DND-41 (cell line): Measurements from ENCODE around the gene FARP1.

Source experiments
- ATAC-seq: fragments of 200-7000 bp; cut with Tn5 transposase; 3 replicates; pipeline ENCODE4 v1.9.1; 2021; ENCODE audit warnings: low read depth; ENCODE audit not compliant: insufficient read depth
- DNase-seq: peaks from one replicate; pipeline ENCODE4 v3.0.0-alpha.2; 2020
- H2AFZ ChIP-seq: 2 replicates; pipeline ENCODE4 v1.6.0; 2012; ENCODE audit warnings: low read depth, low read length
- H3K27ac ChIP-seq: 2 replicates; pipeline ENCODE4 v1.5.1; 2012; ENCODE audit warnings: low read length, inconsistent platforms
- H3K27me3 ChIP-seq: fragments of 200-600 bp; sonication (generic); 2 replicates; pipeline ENCODE4 v1.6.0; 2012; ENCODE audit warnings: low read length, mild to moderate bottlenecking, inconsistent platforms; ENCODE audit not compliant: insufficient read depth, poor library complexity
- H3K36me3 ChIP-seq: 2 replicates; pipeline ENCODE4 v1.5.1; 2012; ENCODE audit warnings: low read length, inconsistent platforms; ENCODE audit not compliant: insufficient read depth
- H3K4me1 ChIP-seq: 2 replicates; pipeline ENCODE4 v1.5.1; 2012; ENCODE audit warnings: mild to moderate bottlenecking, low read length; ENCODE audit not compliant: insufficient read depth
- H3K4me2 ChIP-seq: 2 replicates; pipeline ENCODE4 v1.6.0; 2012; ENCODE audit warnings: mild to moderate bottlenecking, moderate library complexity, low read length, inconsistent platforms; ENCODE audit not compliant: insufficient read depth
- H3K4me3 ChIP-seq, 2 experiments: fragments of 200-600 bp in 1 of 2; shearing (Covaris generic) in 1 of 2; 2 replicates each; pipeline ENCODE4 v1.5.1; 2012 to 2016; ENCODE audit warnings: inconsistent platforms in 2 of 2, low read length in 2 of 2, mild to moderate bottlenecking in 2 of 2, low read depth in 1 of 2, moderate library complexity in 1 of 2
- H3K79me2 ChIP-seq: 2 replicates; pipeline ENCODE4 v1.6.0; 2012; ENCODE audit warnings: low read length, inconsistent platforms; ENCODE audit not compliant: insufficient read depth
- H3K9ac ChIP-seq: 2 replicates; pipeline ENCODE4 v1.6.0; 2012; ENCODE audit warnings: low read depth, mild to moderate bottlenecking, inconsistent platforms, low read length, moderate library complexity
- H3K9me3 ChIP-seq: 2 replicates; pipeline ENCODE4 v1.5.1; 2012; ENCODE audit warnings: low read length, moderate library complexity, mild to moderate bottlenecking, inconsistent platforms; ENCODE audit not compliant: insufficient read depth, severe bottlenecking
- H4K20me1 ChIP-seq: 2 replicates; pipeline ENCODE4 v1.6.0; 2012; ENCODE audit warnings: low read length; ENCODE audit not compliant: insufficient read depth
- EZH2 ChIP-seq: IDR thresholded peaks from 3 replicates; pipeline ENCODE4 v1.6.1; 2012; ENCODE audit warnings: borderline replicate concordance, low read depth, mild to moderate bottlenecking, moderate library complexity, low read length, inconsistent platforms; ENCODE audit not compliant: severe bottlenecking
- TF ChIP-seq, protein P1 (sequence below): IDR thresholded peaks from 2 replicates; pipeline ENCODE4 v1.5.1; 2012; ENCODE audit warnings: borderline replicate concordance, low read length, moderate library complexity, mild to moderate bottlenecking; ENCODE audit not compliant: poor library complexity, severe bottlenecking; ENCODE audit errors: extremely low read depth

FARP1 gene

DNA sequence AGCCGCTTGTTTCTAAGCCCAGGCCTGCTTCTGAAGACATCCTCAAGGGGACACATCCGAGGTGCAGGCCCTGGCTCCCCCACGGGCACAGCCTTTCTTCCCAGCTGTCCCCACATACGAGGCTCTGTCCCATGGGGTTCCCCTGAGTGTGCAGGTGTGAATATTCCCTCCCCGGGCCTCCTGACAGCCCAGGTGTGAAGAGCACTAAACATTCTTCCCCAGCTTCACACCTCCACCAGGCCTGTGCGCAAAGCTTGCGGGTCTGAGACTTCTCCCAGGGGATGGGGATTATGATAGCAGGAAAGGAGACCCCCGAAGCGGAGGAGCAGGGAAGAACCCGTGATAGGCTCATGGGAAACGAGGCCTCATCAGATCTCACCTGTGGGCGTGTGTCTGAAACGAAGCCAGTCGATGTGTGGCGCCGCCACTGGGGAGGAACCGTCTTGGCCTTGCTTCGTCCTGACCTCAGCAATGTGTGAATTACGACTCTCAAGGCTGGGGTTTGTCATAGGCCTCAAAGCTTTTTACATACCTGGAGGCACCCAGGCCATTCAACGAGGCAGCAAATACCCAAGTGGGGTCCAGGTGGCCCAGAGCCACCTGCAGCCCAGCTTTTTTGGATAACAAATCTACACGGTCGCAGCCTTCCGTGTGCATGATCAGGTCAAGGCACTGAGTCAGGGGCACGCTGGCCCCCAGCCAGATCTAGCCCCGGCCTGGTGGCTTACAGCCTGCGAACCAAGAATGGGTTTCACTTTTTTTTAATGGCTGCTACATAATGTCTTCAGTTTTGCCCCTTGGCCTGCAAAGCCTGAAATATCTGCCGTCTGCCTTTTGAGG, 299.7 kb downstream of the FARP1 start:
- Histone ChIP-seq H3K9me3 (no peaks in the 10 kb centered on the region), H4K20me1 (peaks cover 5% of the 10 kb centered on the region), H3K79me2 (no peaks in the 10 kb centered on the region), H3K4me1 (peaks cover 7% of the 10 kb centered on the region), H3K4me3 (no peak overlapping the region), H3K36me3 (0 out of 2 replicates have a peak, but pooled peaks cover under 1% of the 10 kb centered on the region), H2AFZ (no peak overlapping the region), H3K9ac (no peak overlapping the region), H3K27me3 (no peaks in the 10 kb centered on the region), H3K27ac (no peak overlapping the region), H3K4me2 (no peak overlapping the region)
- no peak for DNase-seq
- ATAC-seq = no peak
- TF ChIP-seq, protein P1, sequence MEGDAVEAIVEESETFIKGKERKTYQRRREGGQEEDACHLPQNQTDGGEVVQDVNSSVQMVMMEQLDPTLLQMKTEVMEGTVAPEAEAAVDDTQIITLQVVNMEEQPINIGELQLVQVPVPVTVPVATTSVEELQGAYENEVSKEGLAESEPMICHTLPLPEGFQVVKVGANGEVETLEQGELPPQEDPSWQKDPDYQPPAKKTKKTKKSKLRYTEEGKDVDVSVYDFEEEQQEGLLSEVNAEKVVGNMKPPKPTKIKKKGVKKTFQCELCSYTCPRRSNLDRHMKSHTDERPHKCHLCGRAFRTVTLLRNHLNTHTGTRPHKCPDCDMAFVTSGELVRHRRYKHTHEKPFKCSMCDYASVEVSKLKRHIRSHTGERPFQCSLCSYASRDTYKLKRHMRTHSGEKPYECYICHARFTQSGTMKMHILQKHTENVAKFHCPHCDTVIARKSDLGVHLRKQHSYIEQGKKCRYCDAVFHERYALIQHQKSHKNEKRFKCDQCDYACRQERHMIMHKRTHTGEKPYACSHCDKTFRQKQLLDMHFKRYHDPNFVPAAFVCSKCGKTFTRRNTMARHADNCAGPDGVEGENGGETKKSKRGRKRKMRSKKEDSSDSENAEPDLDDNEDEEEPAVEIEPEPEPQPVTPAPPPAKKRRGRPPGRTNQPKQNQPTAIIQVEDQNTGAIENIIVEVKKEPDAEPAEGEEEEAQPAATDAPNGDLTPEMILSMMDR = no peak
- no peak for TF ChIP-seq EZH2

DNA sequence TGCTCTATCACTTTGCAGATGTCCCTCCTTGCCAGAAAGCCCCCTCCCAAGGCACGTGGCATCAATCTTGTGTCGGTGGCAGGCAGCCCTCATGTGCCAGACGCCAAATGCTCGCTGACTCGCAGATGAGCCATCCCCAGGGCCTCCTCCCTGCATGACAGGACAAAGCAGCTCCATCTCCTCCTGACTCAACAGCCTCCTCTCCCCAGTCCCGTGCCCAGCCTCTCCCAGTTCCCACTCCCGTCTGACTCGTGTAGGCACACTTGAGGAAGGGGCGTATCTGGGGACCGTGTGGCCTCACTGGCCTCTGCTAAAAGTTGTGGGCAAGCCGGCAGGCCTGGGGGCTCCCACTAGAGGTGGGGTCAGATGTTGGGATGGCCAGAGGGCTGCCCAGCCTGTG, 300.4 kb downstream of the FARP1 start:
- Histone ChIP-seq H3K27me3 (no peaks in the 10 kb centered on the region), H3K4me3 (no peak overlapping the region), H3K79me2 (no peaks in the 10 kb centered on the region), H3K4me1 (peaks cover 7% of the 10 kb centered on the region), H3K4me2 (no peak overlapping the region), H3K9me3 (no peaks in the 10 kb centered on the region), H2AFZ (no peak overlapping the region), H3K9ac (no peak overlapping the region), H3K27ac (no peak overlapping the region), H4K20me1 (peaks cover 5% of the 10 kb centered on the region), H3K36me3 (peaks cover 8% of the 10 kb centered on the region; the same call in 1 of the 2 replicates)
- no peak for TF ChIP-seq EZH2
- TF ChIP-seq, protein P1 = no peak
- DNase-seq (no peak), ATAC-seq (no peak)

DNA sequence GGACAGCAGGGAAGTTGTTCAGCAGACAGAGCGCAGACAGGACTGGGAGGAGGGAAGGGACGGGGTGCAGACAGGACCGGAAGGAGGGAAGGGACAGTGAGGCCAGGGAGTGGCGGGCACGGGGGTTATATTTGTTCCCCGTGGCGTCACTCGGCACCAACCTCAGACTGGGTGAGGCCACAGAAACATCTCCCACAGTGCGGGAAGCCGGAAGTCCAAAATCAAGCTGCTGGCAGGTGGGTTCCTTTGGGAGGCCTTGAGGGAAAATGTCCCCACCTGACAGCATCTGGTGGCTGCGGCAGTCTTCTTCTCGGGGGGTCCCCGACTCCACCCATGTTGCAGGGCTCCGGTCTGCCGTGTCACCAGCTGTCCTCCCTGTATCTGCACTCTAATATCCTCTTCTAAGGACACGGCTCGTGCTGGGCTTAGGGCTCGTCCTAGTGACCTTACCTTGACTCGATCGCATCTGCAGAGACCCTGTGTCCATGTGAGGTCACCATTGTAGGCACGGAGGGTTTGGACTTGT, 301.0 kb downstream of the FARP1 start:
- no peaks in the 10 kb centered on the region for H3K79me2 ChIP-seq
- H3K4me2 ChIP-seq = no peak overlapping the region
- H3K9ac ChIP-seq = no peak overlapping the region
- peaks cover 7% of the 10 kb centered on the region for H3K4me1 ChIP-seq
- peaks cover 5% of the 10 kb centered on the region for H4K20me1 ChIP-seq
- peaks cover 12% of the 10 kb centered on the region; the same call in 1 of the 2 replicates for H3K36me3 ChIP-seq
- H3K27me3 ChIP-seq = no peaks in the 10 kb centered on the region
- no peak overlapping the region for H3K27ac ChIP-seq
- DNase-seq (no peak), ATAC-seq (no peak)
- H3K9me3 ChIP-seq = no peaks in the 10 kb centered on the region
- H2AFZ ChIP-seq = no peak overlapping the region
- no peak overlapping the region for H3K4me3 ChIP-seq
- TF ChIP-seq, protein P1 = no peak
- TF ChIP-seq EZH2 = no peak
